Right lobe of liver (tissue), 4 donors: ENCODE results near the gene SH3PXD2A.
"Not testable (repeated sequence)": the region's sequence is repeated elsewhere in the genome, so short reads cannot be mapped to it uniquely, and the experiment has no call there.

Experiments used
- POLR2A ChIP-seq: fragments of 450-650 bp; IDR thresholded peaks from one replicate; pipeline ENCODE4 v1.6.1; 2017; ENCODE audit warnings: antibody characterized with exemption, mild to moderate bottlenecking
- TF ChIP-seq, protein P1 (sequence below), 4 donors: fragments of 200-600 bp in 3 of 4; fragments of 450-650 bp in 1 of 4; IDR thresholded peaks; one replicate each; pipeline versions ENCODE4 v1.5.1 to v1.8.0; 2016 to 2022; ENCODE audit warnings: antibody characterized with exemption in 4 of 4, mild to moderate bottlenecking in 2 of 4
- donor health status: DM: no; HTN: no; CAD: no.
- donor health status: DM: no; HTN: no; CAD: no.
- donor health status: DM: no; HTN: yes; CAD: no.

DNA sequence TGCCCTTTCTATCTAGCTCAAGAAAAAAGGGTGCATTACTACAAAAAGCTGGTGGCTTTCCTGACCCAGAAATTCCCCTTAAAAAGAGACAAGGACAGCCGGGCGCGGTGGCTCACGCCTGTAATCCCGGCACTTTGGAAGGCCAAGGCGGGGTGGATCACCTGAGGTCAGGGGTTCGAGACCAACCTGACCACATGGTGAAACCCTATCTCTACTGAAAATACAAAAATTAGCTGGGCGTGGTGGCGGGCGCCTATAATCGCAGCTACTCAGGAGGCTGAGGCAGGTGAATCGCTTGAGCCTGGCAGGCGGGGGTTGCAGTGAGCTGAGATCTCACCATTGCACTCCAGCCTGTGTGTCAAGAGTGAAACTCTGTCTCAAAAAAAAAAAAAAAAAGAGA, 82.5 kb downstream of the SH3PXD2A start:
- not testable (repeated sequence) for TF ChIP-seq POLR2A
- TF ChIP-seq, protein P1, sequence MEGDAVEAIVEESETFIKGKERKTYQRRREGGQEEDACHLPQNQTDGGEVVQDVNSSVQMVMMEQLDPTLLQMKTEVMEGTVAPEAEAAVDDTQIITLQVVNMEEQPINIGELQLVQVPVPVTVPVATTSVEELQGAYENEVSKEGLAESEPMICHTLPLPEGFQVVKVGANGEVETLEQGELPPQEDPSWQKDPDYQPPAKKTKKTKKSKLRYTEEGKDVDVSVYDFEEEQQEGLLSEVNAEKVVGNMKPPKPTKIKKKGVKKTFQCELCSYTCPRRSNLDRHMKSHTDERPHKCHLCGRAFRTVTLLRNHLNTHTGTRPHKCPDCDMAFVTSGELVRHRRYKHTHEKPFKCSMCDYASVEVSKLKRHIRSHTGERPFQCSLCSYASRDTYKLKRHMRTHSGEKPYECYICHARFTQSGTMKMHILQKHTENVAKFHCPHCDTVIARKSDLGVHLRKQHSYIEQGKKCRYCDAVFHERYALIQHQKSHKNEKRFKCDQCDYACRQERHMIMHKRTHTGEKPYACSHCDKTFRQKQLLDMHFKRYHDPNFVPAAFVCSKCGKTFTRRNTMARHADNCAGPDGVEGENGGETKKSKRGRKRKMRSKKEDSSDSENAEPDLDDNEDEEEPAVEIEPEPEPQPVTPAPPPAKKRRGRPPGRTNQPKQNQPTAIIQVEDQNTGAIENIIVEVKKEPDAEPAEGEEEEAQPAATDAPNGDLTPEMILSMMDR (IDR thresholded peaks at IDR 0.05): not testable (repeated sequence)
